Heart left ventricle (tissue), 16 donors: ENCODE measurements around the gene MAPKAPK2. TPM values are rescaled to one million over a fixed set of nuclear protein-coding genes. Genes with fewer than 3 reads are reported as not detected.
A peak's percentile ranks its signal among the peaks of the same experiment; 100 is the strongest.

Source experiments
- ATAC-seq, 4 donors: fragments of 200-7000 bp; cut with Tn5 transposase; one replicate each; pipeline ENCODE4 v1.9.1; 2020 to 2022; ENCODE audit warnings: moderate library complexity in 4 of 4, mild to moderate bottlenecking in 3 of 4, moderate number of reproducible peaks in 1 of 4
- DNase-seq, 5 donors: peaks; one replicate each; pipeline ENCODE4 v3.0.0-alpha.2; 2020
- H3K27ac ChIP-seq, 12 donors: fragments of 200-600 bp; sonication (generic) in 4 of 12; one replicate each; pipeline versions ENCODE4 v1.5.0 to v1.8.0; 2016 to 2022; ENCODE audit warnings: mild to moderate bottlenecking in 2 of 12
- H3K27me3 ChIP-seq, 9 donors: fragments of 200-600 bp; sonication (generic) in 2 of 9; one replicate each; pipeline versions ENCODE4 v1.5.1 to v1.8.0; 2016 to 2022; ENCODE audit warnings: mild to moderate bottlenecking in 3 of 9
- H3K36me3 ChIP-seq, 9 donors: fragments of 200-600 bp; sonication (generic) in 2 of 9; one replicate each; pipeline versions ENCODE4 v1.5.0 to v1.8.0; 2018 to 2022; ENCODE audit warnings: mild to moderate bottlenecking in 2 of 9
- H3K4me1 ChIP-seq, 12 donors: fragments of 200-600 bp; sonication (generic) in 4 of 12; one replicate each; pipeline versions ENCODE4 v1.5.0 to v1.8.0; 2016 to 2022; ENCODE audit warnings: mild to moderate bottlenecking in 3 of 12
- H3K4me3 ChIP-seq, 12 donors: fragments of 200-600 bp; sonication (generic) in 4 of 12; one replicate each; pipeline versions ENCODE4 v1.5.0 to v1.8.0; 2017 to 2022; ENCODE audit warnings: mild to moderate bottlenecking in 9 of 12, moderate library complexity in 4 of 12
- H3K9me3 ChIP-seq, 12 donors: fragments of 200-600 bp; sonication (generic) in 4 of 12; one replicate each; pipeline versions ENCODE4 v1.5.0 to v1.8.0; 2016 to 2022; ENCODE audit warnings: mild to moderate bottlenecking in 1 of 12
- POLR2A ChIP-seq, 2 donors: fragments of 450-650 bp; IDR thresholded peaks; one replicate each; pipeline ENCODE4 v1.6.1; 2017; ENCODE audit warnings: antibody characterized with exemption in 2 of 2, mild to moderate bottlenecking in 2 of 2, moderate library complexity in 2 of 2
- WGBS, 4 donors: extraction: QIAGEN DNeasy Blood & Tissue Kit in 2 of 4; methylation state at CpG; one replicate each; pipeline versions ENCODE4 v1.1.5 to v1.1.7; 2013 to 2018; 5-methylcytosine and 5-hydroxymethylcytosine counted together
- intact Hi-C, 10 donors: fragments of 100-400 bp; cut with DNase I; formaldehyde crosslinking; loops; one replicate each; pipeline versions ENCODE4 v1.11.1 to v1.14.2; 2022
- polyA plus RNA-seq, 2 donors: library from polyadenylated mRNA; stranded (reverse); fragments of 200-250 nt; gene quantifications; one replicate each; pipeline ENCODE4 v1.2.3, GENCODE V29; 2013
- total RNA-seq, 9 donors: library from RNA; depleted of rRNA in 2 of 9; stranded (reverse); fragments of >200 nt in 2 of 9; fragmentation: NEBNext Ultra II Directional in 3 of 9; extraction: Animal tissue kit (Norgen Biotek cat#: 25700) in 3 of 9; gene quantifications; one replicate each; pipeline versions ENCODE4 v1.1.0 to v1.2.4, GENCODE V29; 2016 to 2023
- TF ChIP-seq, protein P1 (sequence below), 12 donors: fragments of 200-600 bp; sonication (generic) in 4 of 12; IDR thresholded peaks; one replicate each; pipeline versions ENCODE4 v1.5.0 to v1.8.0; 2018 to 2022; ENCODE audit warnings: antibody characterized with exemption in 12 of 12, mild to moderate bottlenecking in 5 of 12
- donor health status: ischemic (EF 13 %, LVEDD 7.1; RV severe dilation, severe dysfunction).
- donor health status: healthy with polysubstance abuse.
- donor health status: DM: no; HTN: yes; CAD: no.
- donor health status: DM: no; HTN: no; CAD: no.
- donor health status: ischemic (EF 25% LVEDD 6.9; RV normal size, moderate dysfunction).
- donor health status: ischemic (EF 25% LVEDD 5.7; RV mildly dilated, moderate dysfunction).
- donor health status: healthy.
- donor health status: DM: yes; HTN: yes; CAD: no.
- donor health status: ischemic (EF 35%, LVEDD 5.7; RV mildly dilated, moderate dysfunction).
- donor health status: nonischemic (EF 11% LVEDD 7.7; RV severe dilation, severe dysfunction).
- donor health status: DM: yes; HTN: yes; CAD: no.
- donor health status: PGD.
- donor health status: ischemic (EF 29% LVEDD 5.4; RV normal size, mild dysfunction).
- donor health status: nonischemic (EF 23%, LVEDD 6.1; RV moderate dilation, normal function).

MAPKAPK2 gene
- total and polyA plus RNA-seq, 11 donors = 126 to 327 (median 223) TPM

- Histone ChIP-seq H3K9me3 (no peaks in the 10 kb centered on the region), H3K4me3 (peak overlapping the region in 3 of 12 donors; percentile 2 to 9 (median 4)), H3K27ac (peak overlapping the region in 11 of 12 donors; percentile 42 to 82 (median 70)), H3K27me3 (no peaks in the 10 kb centered on the region), H3K36me3 (no peaks in the 10 kb centered on the region), H3K4me1 (peaks cover 45 to 99% (median 93%) of the 10 kb centered on the region in 12 donors)
- ATAC-seq (peak in 2 of 4 donors; percentile 10 to 36), DNase-seq (peak in 1 of 5 donors; percentile 13)
- 30 to 36% (median 33%) methylated on average over 8 of the region's 8 CpGs for WGBS, 4 donors
- no peak for TF ChIP-seq POLR2A (IDR thresholded peaks at IDR 0.05)
- TF ChIP-seq, protein P1, sequence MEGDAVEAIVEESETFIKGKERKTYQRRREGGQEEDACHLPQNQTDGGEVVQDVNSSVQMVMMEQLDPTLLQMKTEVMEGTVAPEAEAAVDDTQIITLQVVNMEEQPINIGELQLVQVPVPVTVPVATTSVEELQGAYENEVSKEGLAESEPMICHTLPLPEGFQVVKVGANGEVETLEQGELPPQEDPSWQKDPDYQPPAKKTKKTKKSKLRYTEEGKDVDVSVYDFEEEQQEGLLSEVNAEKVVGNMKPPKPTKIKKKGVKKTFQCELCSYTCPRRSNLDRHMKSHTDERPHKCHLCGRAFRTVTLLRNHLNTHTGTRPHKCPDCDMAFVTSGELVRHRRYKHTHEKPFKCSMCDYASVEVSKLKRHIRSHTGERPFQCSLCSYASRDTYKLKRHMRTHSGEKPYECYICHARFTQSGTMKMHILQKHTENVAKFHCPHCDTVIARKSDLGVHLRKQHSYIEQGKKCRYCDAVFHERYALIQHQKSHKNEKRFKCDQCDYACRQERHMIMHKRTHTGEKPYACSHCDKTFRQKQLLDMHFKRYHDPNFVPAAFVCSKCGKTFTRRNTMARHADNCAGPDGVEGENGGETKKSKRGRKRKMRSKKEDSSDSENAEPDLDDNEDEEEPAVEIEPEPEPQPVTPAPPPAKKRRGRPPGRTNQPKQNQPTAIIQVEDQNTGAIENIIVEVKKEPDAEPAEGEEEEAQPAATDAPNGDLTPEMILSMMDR (IDR thresholded peaks at IDR 0.05) = no peak
- intact Hi-C loops = no loop called here
Observed at GRCh38 chr1:206706806-206707366, 22.2 kb downstream of the MAPKAPK2 start.

DNA sequence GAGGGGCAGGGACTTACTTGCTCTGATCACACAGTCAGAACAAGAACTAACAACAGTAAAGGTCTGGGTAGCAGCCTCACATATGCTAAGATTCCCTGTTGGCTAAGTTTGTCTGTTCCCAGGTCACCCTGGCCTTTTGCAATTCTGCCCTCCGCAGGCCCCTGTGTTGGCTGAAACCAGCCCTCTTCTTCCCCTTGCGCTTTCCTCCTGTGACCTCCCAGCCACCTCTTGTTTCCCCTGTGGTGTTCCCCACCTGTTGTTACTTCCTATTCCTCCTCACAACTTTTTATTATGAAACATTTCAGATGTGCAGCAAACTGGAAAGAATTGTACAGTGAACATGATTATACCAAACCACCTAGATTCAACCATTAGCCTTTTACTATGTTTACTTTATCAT, 23.4 kb downstream of the MAPKAPK2 start:
- 21 to 31% (median 24%) methylated on average over 2 of the region's 2 CpGs for WGBS, 4 donors
- intact Hi-C loops = loop anchor here in 1 of 10 donors (2.0 kb wide), 1 partner anchor 17 kb away; no protein-coding TSS in a partner anchor
- peak overlapping the region in 11 of 12 donors; percentile 42 to 82 (median 68) for H3K27ac ChIP-seq
- H3K9me3 ChIP-seq = no peaks in the 10 kb centered on the region
- H3K36me3 ChIP-seq = no peaks in the 10 kb centered on the region
- no peak for TF ChIP-seq POLR2A (IDR thresholded peaks at IDR 0.05)
- TF ChIP-seq, protein P1 (IDR thresholded peaks at IDR 0.05) = no peak
- DNase-seq (peak in 1 of 5 donors; percentile 51), ATAC-seq (peak; percentile 19 to 40 (median 32))
- peaks cover 38 to 99% (median 91%) of the 10 kb centered on the region in 12 donors for H3K4me1 ChIP-seq
- H3K4me3 ChIP-seq = no peak overlapping the region
- H3K27me3 ChIP-seq = no peaks in the 10 kb centered on the region

DNA sequence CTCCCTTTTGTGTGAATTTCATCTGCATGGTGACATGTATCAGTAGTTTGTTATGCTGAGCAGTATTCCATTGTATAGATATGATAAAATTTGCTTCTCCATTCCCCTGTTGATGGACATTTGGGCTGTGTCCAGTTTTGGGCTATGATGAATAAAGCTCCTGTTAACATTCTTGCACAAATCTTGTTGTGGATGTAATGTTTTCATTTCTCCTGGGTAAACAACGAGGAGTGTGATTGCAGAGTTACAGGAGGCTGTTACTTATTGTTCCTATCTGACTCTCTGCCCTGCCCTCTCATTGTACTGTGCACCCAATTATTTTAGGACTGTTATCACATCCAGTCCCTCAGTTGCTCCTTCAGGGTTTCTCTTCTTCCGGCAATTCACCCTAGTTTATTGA, 24.2 kb downstream of the MAPKAPK2 start:
- DNase-seq = no peak
- 12 to 19% (median 18%) methylated on average over 2 of the region's 2 CpGs for WGBS, 4 donors
- Histone ChIP-seq H3K4me1 (peaks cover 36 to 99% (median 91%) of the 10 kb centered on the region in 12 donors), H3K36me3 (no peaks in the 10 kb centered on the region), H3K4me3 (peak overlapping the region in 1 of 12 donors; percentile 16), H3K27ac (peak overlapping the region; percentile 42 to 77 (median 66)), H3K27me3 (no peaks in the 10 kb centered on the region), H3K9me3 (no peaks in the 10 kb centered on the region)
- intact Hi-C loops = loop anchor here in 1 of 10 donors (2.0 kb wide), 1 partner anchor 16 kb away; no protein-coding TSS in a partner anchor
- ATAC-seq = peak; percentile 35 to 63 (median 46)
- TF ChIP-seq, protein P1 (IDR thresholded peaks at IDR 0.05) = no peak
- TF ChIP-seq POLR2A (IDR thresholded peaks at IDR 0.05) = no peak

- 22 to 36% (median 32%) methylated on average over 4 of the region's 4 CpGs for WGBS, 4 donors
- TF ChIP-seq POLR2A (IDR thresholded peaks at IDR 0.05) = no peak
- TF ChIP-seq, protein P1 (IDR thresholded peaks at IDR 0.05) = no peak
- Histone ChIP-seq H3K4me1 (peaks cover 34 to 99% (median 91%) of the 10 kb centered on the region in 12 donors), H3K4me3 (peak overlapping the region in 1 of 12 donors; percentile 16), H3K27me3 (no peaks in the 10 kb centered on the region), H3K36me3 (no peaks in the 10 kb centered on the region), H3K9me3 (no peaks in the 10 kb centered on the region), H3K27ac (peak overlapping the region; percentile 1 to 77 (median 66))
- no peak for DNase-seq
- no peak for ATAC-seq
- intact Hi-C loops = loop anchor here in 1 of 10 donors (2.0 kb wide), 1 partner anchor 15 kb away; no protein-coding TSS in a partner anchor
Observed at GRCh38 chr1:206709322-206709721, 24.6 kb downstream of the MAPKAPK2 start.
